Activated CD8-positive, alpha-beta memory T cell treated with anti-CD3 and anti-CD28 coated beads, Interleukin-2, amount 50 U/mL, for 1 hour (primary cell): ENCODE results near the gene AGBL1.
"Not testable (repeated sequence)": the region's sequence is repeated elsewhere in the genome, so short reads cannot be mapped to it uniquely, and the experiment has no call there.

Experiments used
- DNase-seq: peaks from one replicate; pipeline ENCODE4 v3.0.0-alpha.2; 2020; ENCODE audit errors: extremely low read depth

The AGBL1 gene

GRCh38 chr15:86872782-86873181, 793.1 kb downstream of the AGBL1 start:
- DNase-seq: no peak

GRCh38 chr15:86875067-86875466, 795.4 kb downstream of the AGBL1 start:
- no peak for DNase-seq

GRCh38 chr15:86876387-86876944, 796.8 kb downstream of the AGBL1 start:
- no peak for DNase-seq

GRCh38 chr15:86877171-86877631, 797.5 kb downstream of the AGBL1 start:
- no peak for DNase-seq

- DNase-seq: not testable (repeated sequence)
These were observed 799.2 kb downstream of the AGBL1 start for GRCh38 chr15:86878844-86879243.

GRCh38 chr15:86879250-86880229, 799.9 kb downstream of the AGBL1 start:
- no peak for DNase-seq

- no peak for DNase-seq
These were observed 805.9 kb downstream of the AGBL1 start for GRCh38 chr15:86885616-86886015.

GRCh38 chr15:86892774-86893449, 813.2 kb downstream of the AGBL1 start:
- DNase-seq: no peak

- no peak for DNase-seq
These were observed 814.6 kb downstream of the AGBL1 start for GRCh38 chr15:86894269-86894668.

- no peak for DNase-seq
These were observed 824.2 kb downstream of the AGBL1 start for GRCh38 chr15:86903642-86904421.

GRCh38 chr15:86905625-86906256, 826.1 kb downstream of the AGBL1 start:
- no peak for DNase-seq

- no peak for DNase-seq
These were observed 826.7 kb downstream of the AGBL1 start for GRCh38 chr15:86906376-86906775.

GRCh38 chr15:86911022-86911421, 831.4 kb downstream of the AGBL1 start:
- DNase-seq: no peak

GRCh38 chr15:86912661-86913060, 833.0 kb downstream of the AGBL1 start:
- DNase-seq: no peak

- DNase-seq: no peak
These were observed 836.2 kb downstream of the AGBL1 start for GRCh38 chr15:86915811-86916331.

- DNase-seq: no peak
These were observed 837.1 kb downstream of the AGBL1 start for GRCh38 chr15:86916671-86917360.

GRCh38 chr15:86917361-86917671, 837.6 kb downstream of the AGBL1 start:
- DNase-seq: no peak

GRCh38 chr15:86919581-86919980, 839.9 kb downstream of the AGBL1 start:
- DNase-seq: no peak

GRCh38 chr15:86929461-86929860, 849.8 kb downstream of the AGBL1 start:
- DNase-seq: no peak

GRCh38 chr15:86932456-86932855, 852.8 kb downstream of the AGBL1 start:
- no peak for DNase-seq

GRCh38 chr15:86935841-86936240, 856.2 kb downstream of the AGBL1 start:
- DNase-seq: no peak
